Measurements from ENCODE around the gene ZCCHC7.

Gene ZCCHC7

DNA sequence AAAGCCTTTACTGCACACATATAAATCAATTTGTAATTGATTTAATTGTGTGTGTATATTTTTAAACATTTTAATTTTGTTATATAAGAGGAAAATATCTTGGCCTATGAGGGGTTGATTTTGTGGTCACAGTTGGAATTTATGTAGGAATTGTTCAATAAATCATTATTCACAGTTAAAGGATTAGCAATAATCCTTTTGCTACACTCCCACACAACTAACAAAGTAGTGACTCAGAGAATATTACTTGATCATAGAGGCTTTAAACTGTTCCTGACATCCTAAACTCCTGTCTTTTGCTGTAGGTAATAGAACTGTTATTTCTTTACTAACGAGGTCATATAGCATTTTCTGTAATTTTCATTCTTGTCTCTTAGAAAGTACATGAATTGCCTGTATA is 95.5 kb downstream of the ZCCHC7 start:
- H2AFZ ChIP-seq (ENCODE audit: low read depth, low read length): no peak overlapping the region
- no peak overlapping the region for H3K4me2 ChIP-seq (ENCODE audit: insufficient read depth, low read length)
- no peaks in the 10 kb centered on the region for H3K27me3 ChIP-seq (ENCODE audit: insufficient read depth, low read length, poor library complexity)
- DNase-seq (no peak), ATAC-seq (ENCODE audit: insufficient read depth, low read depth) (no peak)
- TF ChIP-seq, protein P1, sequence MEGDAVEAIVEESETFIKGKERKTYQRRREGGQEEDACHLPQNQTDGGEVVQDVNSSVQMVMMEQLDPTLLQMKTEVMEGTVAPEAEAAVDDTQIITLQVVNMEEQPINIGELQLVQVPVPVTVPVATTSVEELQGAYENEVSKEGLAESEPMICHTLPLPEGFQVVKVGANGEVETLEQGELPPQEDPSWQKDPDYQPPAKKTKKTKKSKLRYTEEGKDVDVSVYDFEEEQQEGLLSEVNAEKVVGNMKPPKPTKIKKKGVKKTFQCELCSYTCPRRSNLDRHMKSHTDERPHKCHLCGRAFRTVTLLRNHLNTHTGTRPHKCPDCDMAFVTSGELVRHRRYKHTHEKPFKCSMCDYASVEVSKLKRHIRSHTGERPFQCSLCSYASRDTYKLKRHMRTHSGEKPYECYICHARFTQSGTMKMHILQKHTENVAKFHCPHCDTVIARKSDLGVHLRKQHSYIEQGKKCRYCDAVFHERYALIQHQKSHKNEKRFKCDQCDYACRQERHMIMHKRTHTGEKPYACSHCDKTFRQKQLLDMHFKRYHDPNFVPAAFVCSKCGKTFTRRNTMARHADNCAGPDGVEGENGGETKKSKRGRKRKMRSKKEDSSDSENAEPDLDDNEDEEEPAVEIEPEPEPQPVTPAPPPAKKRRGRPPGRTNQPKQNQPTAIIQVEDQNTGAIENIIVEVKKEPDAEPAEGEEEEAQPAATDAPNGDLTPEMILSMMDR (IDR thresholded peaks at IDR 0.05; ENCODE audit: borderline replicate concordance, extremely low read depth, low read length, poor library complexity, severe bottlenecking): no peak
- TF ChIP-seq EZH2 (IDR thresholded peaks at IDR 0.05; ENCODE audit: borderline replicate concordance, low read depth, low read length, severe bottlenecking): no peak
- H3K36me3 ChIP-seq (ENCODE audit: insufficient read depth, low read length): no peaks in the 10 kb centered on the region
- H3K9ac ChIP-seq (ENCODE audit: low read depth, low read length): no peak overlapping the region
- H3K4me1 ChIP-seq (ENCODE audit: insufficient read depth, low read length): no peaks in the 10 kb centered on the region
- no peak overlapping the region for H3K27ac ChIP-seq (ENCODE audit: low read length)
- no peaks in the 10 kb centered on the region for H4K20me1 ChIP-seq (ENCODE audit: insufficient read depth, low read length)
- H3K9me3 ChIP-seq (ENCODE audit: insufficient read depth, low read length, severe bottlenecking): no peaks in the 10 kb centered on the region
- no peak overlapping the region for H3K4me3 ChIP-seq (ENCODE audit: low read depth in 1 of 2, low read length in 2 of 2)
- peaks cover 13% of the 10 kb centered on the region; the same call in 1 of the 2 replicates for H3K79me2 ChIP-seq (ENCODE audit: insufficient read depth, low read length)

GRCh38 chr9:37217161-37217560 is 96.8 kb downstream of the ZCCHC7 start:
- Histone ChIP-seq H3K9ac (ENCODE audit: low read depth, low read length) (no peak overlapping the region), H3K27me3 (ENCODE audit: insufficient read depth, low read length, poor library complexity) (no peaks in the 10 kb centered on the region), H3K79me2 (ENCODE audit: insufficient read depth, low read length) (peaks cover 13% of the 10 kb centered on the region; the same call in 1 of the 2 replicates), H2AFZ (ENCODE audit: low read depth, low read length) (no peak overlapping the region), H3K27ac (ENCODE audit: low read length) (no peak overlapping the region), H3K4me3 (ENCODE audit: low read depth in 1 of 2, low read length in 2 of 2) (no peak overlapping the region), H3K4me1 (ENCODE audit: insufficient read depth, low read length) (no peaks in the 10 kb centered on the region), H4K20me1 (ENCODE audit: insufficient read depth, low read length) (no peaks in the 10 kb centered on the region), H3K9me3 (ENCODE audit: insufficient read depth, low read length, severe bottlenecking) (no peaks in the 10 kb centered on the region), H3K4me2 (ENCODE audit: insufficient read depth, low read length) (no peak overlapping the region), H3K36me3 (ENCODE audit: insufficient read depth, low read length) (no peaks in the 10 kb centered on the region)
- ATAC-seq (ENCODE audit: insufficient read depth, low read depth) (no peak), DNase-seq (no peak)
- TF ChIP-seq, protein P1 (IDR thresholded peaks at IDR 0.05; ENCODE audit: borderline replicate concordance, extremely low read depth, low read length, poor library complexity, severe bottlenecking): no peak
- no peak for TF ChIP-seq EZH2 (IDR thresholded peaks at IDR 0.05; ENCODE audit: borderline replicate concordance, low read depth, low read length, severe bottlenecking)

GRCh38 chr9:37218800-37219425 is 98.5 kb downstream of the ZCCHC7 start:
- ATAC-seq (ENCODE audit: insufficient read depth, low read depth) (no peak), DNase-seq (no peak)
- no peak overlapping the region for H3K4me2 ChIP-seq (ENCODE audit: insufficient read depth, low read length)
- H3K27me3 ChIP-seq (ENCODE audit: insufficient read depth, low read length, poor library complexity): no peaks in the 10 kb centered on the region
- H3K79me2 ChIP-seq (ENCODE audit: insufficient read depth, low read length): peaks cover 11% of the 10 kb centered on the region; the same call in 1 of the 2 replicates
- no peak overlapping the region for H3K27ac ChIP-seq (ENCODE audit: low read length)
- TF ChIP-seq, protein P1 (IDR thresholded peaks at IDR 0.05; ENCODE audit: borderline replicate concordance, extremely low read depth, low read length, poor library complexity, severe bottlenecking): no peak
- no peak for TF ChIP-seq EZH2 (IDR thresholded peaks at IDR 0.05; ENCODE audit: borderline replicate concordance, low read depth, low read length, severe bottlenecking)
- H2AFZ ChIP-seq (ENCODE audit: low read depth, low read length): no peak overlapping the region
- H3K4me3 ChIP-seq (ENCODE audit: low read depth in 1 of 2, low read length in 2 of 2): no peak overlapping the region
- H3K9me3 ChIP-seq (ENCODE audit: insufficient read depth, low read length, severe bottlenecking): no peaks in the 10 kb centered on the region
- H3K4me1 ChIP-seq (ENCODE audit: insufficient read depth, low read length): no peaks in the 10 kb centered on the region
- no peak overlapping the region for H3K9ac ChIP-seq (ENCODE audit: low read depth, low read length)
- no peaks in the 10 kb centered on the region for H3K36me3 ChIP-seq (ENCODE audit: insufficient read depth, low read length)
- H4K20me1 ChIP-seq (ENCODE audit: insufficient read depth, low read length): no peaks in the 10 kb centered on the region

All from DND-41 (cell line).